ACC112 (cell line): ENCODE data around the gene TKT.
"Not testable (repeated sequence)": the region's sequence is repeated elsewhere in the genome, so short reads cannot be mapped to it uniquely, and the experiment has no call there.

Source experiments
- H2AFZ ChIP-seq: fragments of 200-600 bp; sonication (generic); one replicate; pipeline ENCODE4 v1.6.0; 2017; ENCODE audit warnings: antibody characterized with exemption, low read length; ENCODE audit not compliant: unreplicated experiment
- H3K27ac ChIP-seq: fragments of 200-600 bp; sonication (generic); 2 replicates; pipeline ENCODE4 v1.5.1; 2014; ENCODE audit warnings: low read depth, mild to moderate bottlenecking, antibody characterized with exemption, low read length, moderate library complexity
- H3K27me3 ChIP-seq: fragments of 200-600 bp; sonication (generic); 2 replicates; pipeline ENCODE4 v1.6.1; 2014; ENCODE audit warnings: mild to moderate bottlenecking, antibody characterized with exemption, low read length, moderate library complexity, mixed read lengths; ENCODE audit not compliant: insufficient read depth
- H3K36me3 ChIP-seq: fragments of 200-600 bp; sonication (generic); 2 replicates; pipeline ENCODE4 v1.6.1; 2016; ENCODE audit warnings: mild to moderate bottlenecking, antibody characterized with exemption, low read length, moderate library complexity, mixed read lengths; ENCODE audit not compliant: insufficient read depth
- H3K4me1 ChIP-seq: fragments of 200-600 bp; sonication (generic); one replicate; pipeline ENCODE4 v1.6.1; 2016; ENCODE audit warnings: low read length, mixed read lengths; ENCODE audit not compliant: insufficient read depth, unreplicated experiment, control insufficient read depth
- H3K4me3 ChIP-seq: fragments of 200-600 bp; sonication (generic); 2 replicates; pipeline ENCODE4 v1.5.1; 2014; ENCODE audit warnings: mild to moderate bottlenecking, low read depth, low read length
- H3K79me2 ChIP-seq: fragments of 200-600 bp; sonication (generic); one replicate; pipeline ENCODE4 v1.6.0; 2016; ENCODE audit warnings: low read length; ENCODE audit not compliant: control insufficient read depth, unreplicated experiment, insufficient read depth

The TKT gene

DNA sequence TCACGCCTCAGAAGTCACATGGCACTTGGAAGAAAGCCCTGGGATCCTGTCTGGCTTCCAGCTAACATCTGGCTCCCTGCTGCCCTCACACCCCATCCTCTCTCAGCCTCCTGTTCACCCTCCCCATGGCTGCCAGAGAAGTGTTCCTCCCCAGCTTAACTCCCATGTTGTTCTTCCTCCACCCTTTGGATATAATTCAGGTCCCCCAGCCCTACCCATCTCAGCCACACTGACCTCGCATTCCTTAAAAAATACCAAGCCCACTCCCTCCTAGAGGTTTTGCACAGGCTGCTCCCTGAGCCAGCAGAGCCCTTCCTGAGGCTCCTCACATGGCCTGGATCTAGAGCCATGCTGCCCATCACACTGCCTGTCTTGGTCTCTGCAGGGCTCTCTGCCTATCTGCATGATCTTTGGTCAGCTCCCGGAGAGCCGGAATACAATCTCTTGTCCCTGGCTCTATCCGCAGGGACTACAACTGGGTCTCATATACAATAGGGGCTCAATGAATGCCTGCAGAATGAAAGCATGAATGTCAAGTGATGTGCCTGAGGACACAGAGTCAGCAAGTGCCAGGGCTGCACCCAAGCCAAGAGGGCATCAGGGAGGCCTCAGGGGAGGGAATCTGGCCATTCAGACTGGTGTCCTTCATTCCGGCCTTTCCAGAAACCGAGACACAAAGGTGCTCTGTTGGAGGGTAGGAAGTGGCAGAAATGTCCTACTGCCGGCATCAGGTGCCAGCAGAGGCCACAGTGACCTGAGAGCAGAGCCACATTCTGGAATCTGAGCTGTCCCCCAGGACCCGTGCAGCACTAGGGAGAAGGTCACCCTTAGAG, 3.8 kb upstream of the TKT start:
- Histone ChIP-seq H3K79me2 (peaks cover 12% of the 10 kb centered on the region), H3K4me1 (no peaks in the 10 kb centered on the region), H3K36me3 (no peaks in the 10 kb centered on the region), H2AFZ (no peak overlapping the region), H3K27ac (no peak overlapping the region), H3K27me3 (no peaks in the 10 kb centered on the region), H3K4me3 (no peak overlapping the region)

DNA sequence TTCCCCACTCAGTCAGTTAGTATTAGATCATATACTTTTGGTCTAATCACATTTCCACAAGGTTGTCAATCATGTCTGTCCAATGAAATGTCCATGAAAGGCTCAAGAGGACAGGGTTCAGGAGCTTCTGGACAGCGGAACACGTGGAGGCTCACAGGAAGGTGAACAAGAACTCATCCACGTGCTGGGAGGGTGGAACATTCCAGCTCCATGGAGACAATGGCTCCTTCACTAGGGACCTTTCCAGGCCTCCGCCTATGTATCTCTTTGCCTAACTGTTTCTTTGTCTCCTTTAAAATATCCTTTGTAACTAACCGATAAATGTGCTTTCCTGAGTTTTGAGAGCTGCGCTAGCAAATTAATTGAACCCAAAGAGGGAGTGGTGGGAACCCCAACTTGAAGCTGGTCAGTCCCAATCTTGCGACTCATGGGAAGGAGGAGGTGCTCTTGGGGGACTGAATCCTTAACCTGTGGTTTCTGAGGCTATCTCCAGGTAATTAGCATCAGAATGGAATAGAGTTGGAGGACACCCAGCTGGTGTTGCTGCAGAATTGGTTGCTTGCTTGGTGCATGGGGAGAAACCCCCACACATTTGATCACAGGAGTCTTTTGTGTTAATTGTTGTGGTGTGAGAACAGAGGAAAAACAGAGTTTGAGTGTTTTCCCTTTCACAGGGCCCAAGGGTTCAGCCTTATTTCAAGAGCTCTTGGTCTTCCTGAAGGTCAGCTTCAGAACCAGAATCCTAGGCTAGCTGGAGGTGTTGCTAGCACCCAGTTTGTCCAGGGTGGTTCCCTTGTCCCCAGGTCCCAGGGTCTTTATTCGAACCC, 3.0 kb upstream of the TKT start:
- Histone ChIP-seq H3K27me3 (no peaks in the 10 kb centered on the region), H3K27ac (no peak overlapping the region), H3K4me1 (peaks cover 5% of the 10 kb centered on the region), H3K36me3 (no peaks in the 10 kb centered on the region), H3K4me3 (no peak overlapping the region), H3K79me2 (peaks cover 20% of the 10 kb centered on the region), H2AFZ (no peak overlapping the region)

DNA sequence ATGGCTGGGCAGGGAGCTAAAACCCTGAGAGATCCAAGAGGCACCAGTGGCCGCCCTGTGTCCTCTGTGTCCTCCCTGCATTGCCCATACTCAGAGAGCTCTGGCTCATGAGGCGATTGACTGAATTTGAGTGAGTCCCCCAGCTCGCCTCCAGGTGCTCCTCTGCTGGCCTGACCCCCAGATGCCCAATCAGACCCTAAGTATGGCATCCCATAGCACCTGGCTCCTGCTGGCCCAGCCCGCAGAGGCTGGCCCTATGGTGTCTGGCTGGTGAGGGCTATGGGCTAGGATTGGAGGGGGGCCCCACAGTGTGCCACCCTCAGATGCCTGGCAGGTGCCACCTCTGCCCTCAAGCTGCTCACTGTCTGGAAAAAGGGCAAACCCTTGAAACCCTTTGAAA, 1.6 kb upstream of the TKT start:
- Histone ChIP-seq H3K27me3 (no peaks in the 10 kb centered on the region), H3K36me3 (no peaks in the 10 kb centered on the region), H3K79me2 (peaks cover 34% of the 10 kb centered on the region), H3K27ac (no peak overlapping the region), H2AFZ (no peak overlapping the region), H3K4me1 (peaks cover 16% of the 10 kb centered on the region), H3K4me3 (no peak overlapping the region)

DNA sequence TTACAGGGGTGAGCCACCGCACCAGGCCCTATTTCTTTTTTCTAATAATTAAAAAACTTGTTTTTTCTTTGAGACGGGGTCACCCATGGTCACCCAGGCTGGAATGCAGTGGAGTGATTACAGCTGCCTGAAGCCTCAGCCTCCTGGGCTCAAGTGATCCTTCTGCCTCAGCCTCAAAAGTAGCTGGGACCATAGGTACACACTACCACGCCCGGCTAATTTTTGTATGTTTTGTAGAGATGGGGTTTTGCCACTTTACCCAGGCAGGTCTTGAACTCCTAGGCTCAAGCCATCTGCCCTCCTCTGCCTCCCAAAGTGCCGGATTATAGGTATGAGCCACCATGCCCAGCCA, 858 bp upstream of the TKT start:
- H3K79me2 ChIP-seq: peaks cover 42% of the 10 kb centered on the region
- no peaks in the 10 kb centered on the region for H3K36me3 ChIP-seq
- H2AFZ ChIP-seq: no peak overlapping the region
- no peak overlapping the region for H3K27ac ChIP-seq
- H3K4me1 ChIP-seq: peaks cover 21% of the 10 kb centered on the region
- no peak overlapping the region for H3K4me3 ChIP-seq
- no peaks in the 10 kb centered on the region for H3K27me3 ChIP-seq

DNA sequence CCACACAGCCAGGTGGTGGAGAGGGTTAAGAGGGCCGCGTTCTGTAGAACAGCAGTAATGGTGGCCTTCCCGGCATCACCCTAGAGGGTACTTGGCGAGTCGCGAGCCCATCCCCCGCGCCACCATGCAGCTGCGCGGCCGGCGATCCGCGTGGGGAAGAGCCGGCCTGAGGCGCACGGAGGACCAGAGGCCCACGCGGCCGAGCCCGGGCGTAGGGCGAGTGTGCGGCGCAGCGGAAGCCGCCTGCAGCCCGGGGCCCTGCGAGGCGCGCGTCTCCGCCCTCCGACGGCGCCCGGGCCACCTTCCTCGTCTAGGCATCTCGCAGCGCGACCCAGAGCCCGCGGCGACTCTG, 423 bp downstream of the TKT start:
- Histone ChIP-seq H2AFZ (peak overlapping the region; percentile 69), H3K4me1 (peaks cover 33% of the 10 kb centered on the region), H3K27ac (peak overlapping the region; percentile 30; the same call in 1 of the 2 replicates), H3K27me3 (no peaks in the 10 kb centered on the region), H3K79me2 (peaks cover 54% of the 10 kb centered on the region), H3K36me3 (no peaks in the 10 kb centered on the region), H3K4me3 (peak overlapping the region; percentile 97)

DNA sequence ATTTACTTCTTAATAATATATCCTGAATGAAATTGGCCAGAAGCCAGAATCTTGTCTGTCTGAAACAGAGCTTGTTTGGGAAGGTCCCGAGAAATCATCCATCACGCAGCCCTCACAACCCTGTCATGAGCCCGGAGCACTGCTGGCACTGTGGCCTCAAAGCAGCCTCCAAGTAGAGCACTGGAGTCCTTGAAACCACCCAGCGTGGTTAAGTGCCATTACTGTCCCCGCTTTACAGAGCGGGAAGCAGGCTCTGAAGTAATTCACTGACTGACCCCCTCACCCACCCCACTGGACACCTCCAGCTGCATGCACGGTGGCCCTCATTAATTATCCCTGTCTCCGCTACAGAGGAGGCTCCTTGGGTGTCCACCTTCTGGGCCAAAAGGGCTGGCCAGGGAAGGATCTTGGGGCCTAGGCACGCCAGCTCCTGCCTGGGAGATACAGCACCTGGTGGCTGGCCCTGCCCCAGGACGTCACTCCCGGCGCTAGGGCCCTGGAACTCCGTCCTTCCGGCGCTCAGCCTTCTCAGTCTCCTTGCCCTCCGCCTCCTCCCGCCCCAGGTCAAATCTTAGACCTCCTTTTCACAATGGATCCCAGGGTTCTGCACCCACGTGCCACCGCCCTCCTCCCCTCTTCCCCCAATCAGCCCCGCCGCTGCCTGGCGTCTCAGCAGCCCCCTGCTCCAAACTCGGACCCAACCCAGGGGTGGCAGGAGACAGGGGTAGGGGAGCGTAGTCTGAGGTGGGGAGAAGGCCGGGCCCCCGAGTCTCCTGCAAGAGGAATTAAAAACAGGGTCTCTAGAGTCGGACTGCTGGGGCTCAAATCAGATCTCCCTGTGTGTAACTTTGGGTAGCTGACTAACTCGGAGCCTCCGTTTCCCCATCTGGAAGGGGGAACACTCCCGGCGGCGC, 1.1 kb downstream of the TKT start:
- Histone ChIP-seq H3K27me3 (no peaks in the 10 kb centered on the region), H3K79me2 (peaks cover 61% of the 10 kb centered on the region), H2AFZ (no peak overlapping the region), H3K36me3 (no peaks in the 10 kb centered on the region), H3K27ac (peak overlapping the region; percentile 30; the same call in 1 of the 2 replicates), H3K4me3 (peak overlapping the region; percentile 97), H3K4me1 (peaks cover 35% of the 10 kb centered on the region)

DNA sequence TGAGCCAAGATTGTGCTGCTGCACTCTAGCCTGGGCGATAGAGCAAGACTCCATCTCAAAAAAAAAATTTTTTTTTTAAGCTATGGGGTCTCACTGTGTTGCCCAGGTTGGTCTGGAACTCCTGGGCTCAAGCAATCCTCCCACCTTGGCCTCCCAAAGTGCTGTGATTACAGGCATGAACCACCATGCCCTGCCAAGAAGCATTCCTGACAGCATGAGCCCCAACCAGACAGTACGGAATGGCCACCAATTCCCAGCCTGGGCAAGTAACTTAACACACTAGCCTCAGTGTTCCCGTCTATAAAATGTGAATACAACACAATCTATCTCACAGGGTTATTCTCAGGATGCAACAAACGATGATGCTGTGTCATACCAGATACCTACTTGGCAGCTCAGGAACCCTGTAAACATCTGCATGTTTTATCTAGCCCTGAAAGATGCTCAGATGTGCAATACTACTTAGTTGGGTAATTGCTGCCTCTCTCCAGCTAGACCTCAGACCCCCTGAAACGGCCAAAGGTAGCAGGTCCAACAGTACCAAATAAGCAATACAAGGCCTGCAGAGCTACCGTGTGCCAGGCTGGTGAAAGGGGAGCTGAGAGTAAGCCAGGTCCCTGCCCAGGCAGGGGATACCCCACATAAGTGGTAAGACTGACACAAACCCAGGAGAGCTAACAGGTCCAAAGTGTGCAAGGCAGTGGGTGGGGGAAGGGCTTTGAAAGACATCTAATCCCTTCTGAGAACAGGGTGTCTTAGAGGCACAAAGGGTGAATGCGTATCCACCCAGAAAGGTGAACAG, 1.9 kb downstream of the TKT start:
- H3K79me2 ChIP-seq: peaks cover 69% of the 10 kb centered on the region
- no peak overlapping the region for H2AFZ ChIP-seq
- no peaks in the 10 kb centered on the region for H3K36me3 ChIP-seq
- H3K4me1 ChIP-seq: peaks cover 35% of the 10 kb centered on the region
- H3K4me3 ChIP-seq: peak overlapping the region; percentile 97
- H3K27ac ChIP-seq: no peak overlapping the region
- no peaks in the 10 kb centered on the region for H3K27me3 ChIP-seq

DNA sequence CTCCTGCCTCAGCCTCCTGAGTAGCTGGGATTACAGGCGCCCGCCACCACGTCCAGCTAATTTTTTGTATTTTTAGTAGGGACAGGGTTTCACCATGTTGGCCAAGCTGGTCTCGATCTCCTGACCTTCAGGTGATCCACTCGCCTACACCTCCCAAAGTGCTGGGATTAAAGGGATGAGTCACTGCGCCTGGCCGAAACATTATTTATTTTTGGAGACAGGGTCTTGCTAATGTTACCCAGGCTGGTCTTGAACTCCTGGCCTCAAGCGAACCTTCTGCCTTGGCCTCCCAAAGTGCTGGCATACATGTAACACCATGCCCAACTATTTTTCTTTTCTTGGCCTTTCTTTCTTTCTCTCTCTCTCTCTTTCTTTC, 2.9 kb downstream of the TKT start:
- not testable (repeated sequence) for H3K27ac ChIP-seq, H3K27me3 ChIP-seq, H3K36me3 ChIP-seq, H2AFZ ChIP-seq
- Histone ChIP-seq H3K4me3 (peak overlapping the region; percentile 97; the same call in 1 of the 2 replicates), H3K4me1 (peaks cover 35% of the 10 kb centered on the region), H3K79me2 (peaks cover 77% of the 10 kb centered on the region)

DNA sequence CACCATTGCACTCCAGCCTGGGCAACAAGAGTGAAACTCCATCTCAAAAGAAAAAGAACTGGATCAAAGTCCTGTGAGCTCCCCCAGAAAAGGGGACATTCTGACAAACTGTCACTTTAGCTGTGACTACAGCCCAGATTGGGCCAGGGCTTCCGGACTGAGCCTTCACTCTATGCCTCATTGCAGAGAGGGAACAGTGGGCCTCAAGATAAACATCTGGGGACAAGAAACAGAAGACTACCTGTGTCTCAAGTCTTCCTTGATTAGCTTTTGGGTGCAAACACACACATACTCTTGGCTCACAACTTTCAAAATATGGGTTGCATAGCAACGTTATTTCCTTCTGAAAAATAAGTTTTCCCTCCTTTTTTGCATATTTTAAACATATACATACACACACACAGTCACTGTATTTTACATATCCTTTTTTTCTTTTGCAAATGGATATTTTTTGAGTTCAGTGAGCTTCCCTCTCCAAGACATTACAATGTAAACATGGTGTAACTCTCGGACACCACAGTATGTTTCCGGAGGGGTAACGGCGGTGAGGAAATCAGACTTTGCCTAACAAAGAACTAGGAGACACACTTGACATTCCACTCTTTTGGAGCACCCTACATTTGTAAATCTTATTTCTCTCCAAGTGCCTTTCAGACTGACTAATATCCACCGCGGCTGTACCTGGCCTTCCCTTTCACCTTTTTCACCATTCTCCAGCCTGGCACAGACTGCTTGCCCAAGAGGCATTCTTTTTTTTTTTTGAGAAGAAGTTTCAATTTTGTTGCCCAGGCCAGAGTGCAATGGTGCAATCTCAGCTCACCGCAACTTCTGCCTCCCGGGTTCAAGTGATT, 3.5 kb downstream of the TKT start:
- H3K27ac ChIP-seq: no peak overlapping the region; the same call in 1 of the 2 replicates
- no peaks in the 10 kb centered on the region; the same call in 1 of the 2 replicates for H3K36me3 ChIP-seq
- peaks cover 83% of the 10 kb centered on the region for H3K79me2 ChIP-seq
- peak overlapping the region; percentile 97 for H3K4me3 ChIP-seq
- H2AFZ ChIP-seq: no peak overlapping the region
- H3K27me3 ChIP-seq: no peaks in the 10 kb centered on the region
- H3K4me1 ChIP-seq: peaks cover 35% of the 10 kb centered on the region
